Measurements from ENCODE around the gene MTCL1. TPM values are rescaled to one million over a fixed set of nuclear protein-coding genes. Genes with fewer than 3 reads are reported as not detected.

MTCL1 gene
- total RNA-seq, 2 donors from 2014 or later: 15.3 to 27.7 TPM

- H3K4me1 ChIP-seq: peaks cover 5% of the 10 kb centered on the region
- no peaks in the 10 kb centered on the region for H3K9me3 ChIP-seq
- no peak overlapping the region for H3K27ac ChIP-seq
- 87 to 93% methylated on average over 4 of the region's 4 CpGs for WGBS, 2 donors
- H3K27me3 ChIP-seq: no peaks in the 10 kb centered on the region
- no peaks in the 10 kb centered on the region for H3K36me3 ChIP-seq (replicated peaks in 1 of 2; ENCODE audit: insufficient read depth in 1 of 2, low read depth in 2 of 2)
- DNase-seq (no peak), ATAC-seq (no peak)
- H3K4me3 ChIP-seq: no peak overlapping the region
- TF ChIP-seq POLR2A (IDR thresholded peaks at IDR 0.05) (no peak), CTCF (IDR thresholded peaks at IDR 0.05) (no peak)
- intact Hi-C loops (cut with DNase I): no loop called here
Measured at GRCh38 chr18:8841781-8842485, 136.6 kb downstream of the MTCL1 start.

GRCh38 chr18:8842506-8842905 lies 137.2 kb downstream of the MTCL1 start:
- H3K9me3 ChIP-seq: no peaks in the 10 kb centered on the region
- no peak overlapping the region for H3K27ac ChIP-seq
- no peaks in the 10 kb centered on the region for H3K27me3 ChIP-seq
- H3K4me3 ChIP-seq: no peak overlapping the region
- DNase-seq: no peak
- peaks cover 5% of the 10 kb centered on the region for H3K4me1 ChIP-seq
- 87 to 89% methylated on average over 5 of the region's 5 CpGs for WGBS, 2 donors
- no peak for ATAC-seq
- intact Hi-C loops (cut with DNase I): no loop called here
- TF ChIP-seq POLR2A (IDR thresholded peaks at IDR 0.05) (no peak), CTCF (IDR thresholded peaks at IDR 0.05) (no peak)
- no peaks in the 10 kb centered on the region for H3K36me3 ChIP-seq (replicated peaks in 1 of 2; ENCODE audit: insufficient read depth in 1 of 2, low read depth in 2 of 2)

GRCh38 chr18:8843005-8843404 lies 137.6 kb downstream of the MTCL1 start:
- Histone ChIP-seq H3K27me3 (no peaks in the 10 kb centered on the region), H3K9me3 (no peaks in the 10 kb centered on the region), H3K4me3 (no peak overlapping the region), H3K4me1 (peaks cover 5% of the 10 kb centered on the region), H3K27ac (no peak overlapping the region), H3K36me3 (replicated peaks in 1 of 2; ENCODE audit: insufficient read depth in 1 of 2, low read depth in 2 of 2) (no peaks in the 10 kb centered on the region)
- 27% methylated on average over 1 of the region's 1 CpG for WGBS, 2 donors
- TF ChIP-seq CTCF (IDR thresholded peaks at IDR 0.05): no peak
- no peak for TF ChIP-seq POLR2A (IDR thresholded peaks at IDR 0.05)
- DNase-seq: no peak
- intact Hi-C loops (cut with DNase I): no loop called here
- ATAC-seq: no peak

GRCh38 chr18:8844721-8845148 lies 139.4 kb downstream of the MTCL1 start:
- WGBS, 2 donors: 64 to 77% methylated on average over 6 to 16 of the region's 16 CpGs
- ATAC-seq (no peak), DNase-seq (peak in 2 of 4 donors; percentile 19 to 28)
- intact Hi-C loops (cut with DNase I): no loop called here
- no peak for TF ChIP-seq POLR2A (IDR thresholded peaks at IDR 0.05)
- no peak for TF ChIP-seq CTCF (IDR thresholded peaks at IDR 0.05)
- H3K9me3 ChIP-seq: no peaks in the 10 kb centered on the region
- H3K4me3 ChIP-seq: no peak overlapping the region
- no peaks in the 10 kb centered on the region for H3K36me3 ChIP-seq (replicated peaks in 1 of 2; ENCODE audit: insufficient read depth in 1 of 2, low read depth in 2 of 2)
- no peaks in the 10 kb centered on the region for H3K4me1 ChIP-seq
- H3K27ac ChIP-seq: no peak overlapping the region
- no peaks in the 10 kb centered on the region for H3K27me3 ChIP-seq

GRCh38 chr18:8845506-8845905 lies 140.2 kb downstream of the MTCL1 start:
- no peak overlapping the region for H3K4me3 ChIP-seq
- WGBS, 2 donors: 82 to 86% methylated on average over 7 of the region's 7 CpGs
- ATAC-seq: no peak
- DNase-seq: no peak
- no peaks in the 10 kb centered on the region for H3K9me3 ChIP-seq
- TF ChIP-seq POLR2A (IDR thresholded peaks at IDR 0.05) (no peak), CTCF (IDR thresholded peaks at IDR 0.05) (no peak)
- no peaks in the 10 kb centered on the region for H3K4me1 ChIP-seq
- no peak overlapping the region for H3K27ac ChIP-seq
- intact Hi-C loops (cut with DNase I): no loop called here
- H3K27me3 ChIP-seq: no peaks in the 10 kb centered on the region
- no peaks in the 10 kb centered on the region for H3K36me3 ChIP-seq (replicated peaks in 1 of 2; ENCODE audit: insufficient read depth in 1 of 2, low read depth in 2 of 2)
